Uterus (tissue), 2 donors: ENCODE results near the gene NFKBIZ.

Experiments used
- CTCF ChIP-seq, 4 experiments: fragments of 200-600 bp in 2 of 4; fragments of 450-650 bp in 2 of 4; sonication (generic) in 2 of 4; IDR thresholded peaks; one replicate each; pipeline ENCODE4 v1.5.1; 2016 to 2019; ENCODE audit warnings: antibody characterized with exemption in 4 of 4, mild to moderate bottlenecking in 2 of 4, moderate library complexity in 1 of 4
- POLR2A ChIP-seq, 2 donors: fragments of 450-650 bp; IDR thresholded peaks; one replicate each; pipeline ENCODE4 v1.6.1; 2016; ENCODE audit warnings: antibody characterized with exemption in 2 of 2, mild to moderate bottlenecking in 1 of 2, moderate library complexity in 1 of 2

- TF ChIP-seq POLR2A (IDR thresholded peaks at IDR 0.05) (no peak), CTCF (IDR thresholded peaks at IDR 0.05) (no peak)
Measured at GRCh38 chr3:101888653-101889052, 39.3 kb downstream of the NFKBIZ start.
